ENCODE results near the gene SPDEF.

SPDEF gene

GRCh38 chr6:34562350-34562749 lies 6.2 kb upstream of the SPDEF start:
- no peak for DNase-seq

GRCh38 chr6:34561227-34561530 lies 5.0 kb upstream of the SPDEF start:
- DNase-seq = no peak

GRCh38 chr6:34560366-34561226 lies 4.5 kb upstream of the SPDEF start:
- DNase-seq = no peak

- DNase-seq = no peak
Observed at GRCh38 chr6:34559651-34560365, 3.7 kb upstream of the SPDEF start.

GRCh38 chr6:34558172-34558714 lies 2.1 kb upstream of the SPDEF start:
- no peak for DNase-seq

- DNase-seq = no peak
Observed at GRCh38 chr6:34557228-34557627, 1.1 kb upstream of the SPDEF start.

GRCh38 chr6:34556493-34556892 lies 364 bp upstream of the SPDEF start:
- DNase-seq = no peak

GRCh38 chr6:34555328-34555727 lies 801 bp downstream of the SPDEF start:
- no peak for DNase-seq

- no peak for DNase-seq
Observed at GRCh38 chr6:34555007-34555322, 1.2 kb downstream of the SPDEF start.

- DNase-seq = no peak
Observed at GRCh38 chr6:34554291-34555006, 1.7 kb downstream of the SPDEF start.

GRCh38 chr6:34553750-34554149 lies 2.4 kb downstream of the SPDEF start:
- no peak for DNase-seq

- no peak for DNase-seq
Observed at GRCh38 chr6:34553146-34553545, 3.0 kb downstream of the SPDEF start.

- no peak for DNase-seq
Observed at GRCh38 chr6:34552620-34553019, 3.5 kb downstream of the SPDEF start.

GRCh38 chr6:34551720-34552119 lies 4.4 kb downstream of the SPDEF start:
- DNase-seq = no peak

- no peak for DNase-seq
Observed at GRCh38 chr6:34549804-34550202, 6.3 kb downstream of the SPDEF start.

- no peak for DNase-seq
Observed at GRCh38 chr6:34549026-34549803, 6.9 kb downstream of the SPDEF start.

GRCh38 chr6:34547701-34548644 lies 8.2 kb downstream of the SPDEF start:
- DNase-seq = no peak

- DNase-seq = peak; percentile 40
Observed at GRCh38 chr6:34546551-34547321, 9.4 kb downstream of the SPDEF start.

- no peak for DNase-seq
Observed at GRCh38 chr6:34544776-34545471, 11.2 kb downstream of the SPDEF start.

- no peak for DNase-seq
Observed at GRCh38 chr6:34544052-34544604, 12.0 kb downstream of the SPDEF start.

Measured in midbrain (tissue), 1 donor.